Gastroesophageal sphincter (tissue), 4 donors: Measurements from ENCODE around the gene CAMK2N1. TPM values are rescaled to one million over a fixed set of nuclear protein-coding genes. Genes with fewer than 3 reads are reported as not detected.

ENCODE experiments used
- ATAC-seq: fragments of 150-250 bp; one replicate; pipeline ENCODE4 v1.9.1; 2016; ENCODE audit warnings: mild to moderate bottlenecking, moderate library complexity
- H3K27ac ChIP-seq, 4 donors: fragments of 200-600 bp; sonication (generic) in 3 of 4; 1 replicate in 3 of 4; 2 replicates in 1 of 4; pipeline ENCODE4 v1.5.1; 2016 to 2019
- H3K27me3 ChIP-seq: fragments of 200-600 bp; sonication (generic); one replicate; pipeline ENCODE4 v1.5.1; 2019
- H3K36me3 ChIP-seq, 2 donors: fragments of 200-600 bp; sonication (generic); one replicate each; pipeline ENCODE4 v1.5.1; 2019; ENCODE audit warnings: control low read depth in 1 of 2
- H3K4me1 ChIP-seq, 3 donors: fragments of 200-600 bp; sonication (generic); 1 replicate in 2 of 3; 2 replicates in 1 of 3; pipeline ENCODE4 v1.5.1; 2016 to 2019; ENCODE audit warnings: control low read depth in 2 of 3
- H3K4me3 ChIP-seq, 2 donors: fragments of 200-600 bp; sonication (generic); one replicate each; pipeline ENCODE4 v1.5.1; 2019; ENCODE audit warnings: mild to moderate bottlenecking in 1 of 2, moderate library complexity in 1 of 2
- H3K9me3 ChIP-seq, 3 donors: fragments of 200-600 bp; sonication (generic); one replicate each; pipeline ENCODE4 v1.5.1; 2017 to 2019; ENCODE audit warnings: control low read depth in 2 of 3
- CTCF ChIP-seq, 4 experiments: fragments of 200-600 bp in 2 of 4; fragments of 450-650 bp in 2 of 4; sonication (generic) in 1 of 4; IDR thresholded peaks; one replicate each; pipeline ENCODE4 v1.5.1; 2017 to 2019; ENCODE audit warnings: antibody characterized with exemption in 4 of 4, mild to moderate bottlenecking in 2 of 4, moderate library complexity in 2 of 4
- EP300 ChIP-seq: sonication (generic); formaldehyde crosslinking; IDR thresholded peaks from one replicate; pipeline ENCODE4 v1.6.1; 2017; ENCODE audit warnings: antibody characterized with exemption, mild to moderate bottlenecking
- POLR2A ChIP-seq, 2 donors: fragments of 450-650 bp; IDR thresholded peaks; one replicate each; pipeline ENCODE4 v1.6.1; 2017; ENCODE audit warnings: antibody characterized with exemption in 2 of 2, mild to moderate bottlenecking in 2 of 2, moderate library complexity in 1 of 2
- POLR2AphosphoS5 ChIP-seq: sonication (generic); formaldehyde crosslinking; IDR thresholded peaks from one replicate; pipeline ENCODE4 v1.6.1; 2017; ENCODE audit warnings: antibody characterized with exemption
- WGBS, 2 donors: methylation state at CpG; one replicate each; pipeline ENCODE4 v1.1.5; 2018; ENCODE audit warnings: low coverage in 1 of 2; 5-methylcytosine and 5-hydroxymethylcytosine counted together
- total RNA-seq, 4 donors: library from RNA; depleted of rRNA; stranded (reverse); fragments of >200 nt; gene quantifications; one replicate each; pipeline ENCODE4 v1.1.0, GENCODE V29; 2016

CAMK2N1 gene
- total RNA-seq, 4 donors from 2014 or later: 18.2 to 29.6 (median 26.2) TPM

- ATAC-seq: no peak
- H3K9me3 ChIP-seq: no peaks in the 10 kb centered on the region
- H3K4me3 ChIP-seq: no peak overlapping the region
- 80 to 88% methylated on average over 1 to 2 of the region's 2 CpGs for WGBS, 2 donors
- peaks cover 65% of the 10 kb centered on the region for H3K27me3 ChIP-seq
- H3K27ac ChIP-seq: no peak overlapping the region
- TF ChIP-seq POLR2A (IDR thresholded peaks at IDR 0.05) (no peak), CTCF (IDR thresholded peaks at IDR 0.05) (no peak), EP300 (no peak), POLR2AphosphoS5 (no peak)
- H3K4me1 ChIP-seq: peaks cover 0 to 26% (median 3%) of the 10 kb centered on the region in 3 donors
- H3K36me3 ChIP-seq: no peaks in the 10 kb centered on the region
Measured at GRCh38 chr1:20474333-20474975, 11.6 kb downstream of the CAMK2N1 start.

- WGBS, 2 donors: 100% methylated on average over 1 to 4 of the region's 4 CpGs
- Histone ChIP-seq H3K4me3 (no peak overlapping the region), H3K27ac (no peak overlapping the region), H3K27me3 (peaks cover 65% of the 10 kb centered on the region), H3K4me1 (peaks cover 0 to 26% (median 3%) of the 10 kb centered on the region in 3 donors), H3K36me3 (no peaks in the 10 kb centered on the region), H3K9me3 (no peaks in the 10 kb centered on the region)
- TF ChIP-seq CTCF (IDR thresholded peaks at IDR 0.05) (no peak), POLR2AphosphoS5 (no peak), EP300 (no peak), POLR2A (IDR thresholded peaks at IDR 0.05) (no peak)
- ATAC-seq: no peak
Measured at GRCh38 chr1:20473894-20474293, 12.1 kb downstream of the CAMK2N1 start.

- H3K4me1 ChIP-seq: peaks cover 0 to 26% (median 3%) of the 10 kb centered on the region in 3 donors
- no peak overlapping the region for H3K4me3 ChIP-seq
- TF ChIP-seq POLR2AphosphoS5 (no peak), CTCF (IDR thresholded peaks at IDR 0.05) (no peak), POLR2A (IDR thresholded peaks at IDR 0.05) (no peak), EP300 (no peak)
- H3K9me3 ChIP-seq: no peaks in the 10 kb centered on the region
- 22 to 88% methylated on average over 4 to 12 of the region's 28 CpGs for WGBS, 2 donors
- ATAC-seq: no peak
- no peaks in the 10 kb centered on the region for H3K36me3 ChIP-seq
- H3K27ac ChIP-seq: no peak overlapping the region
- peaks cover 66% of the 10 kb centered on the region for H3K27me3 ChIP-seq
Measured at GRCh38 chr1:20472860-20473711, 12.9 kb downstream of the CAMK2N1 start.

- H3K4me3 ChIP-seq: no peak overlapping the region
- WGBS, 2 donors: 92% methylated on average over 2 to 4 of the region's 4 CpGs
Measured at GRCh38 chr1:20472121-20472520, 13.9 kb downstream of the CAMK2N1 start.

More at GRCh38 chr1:20472121-20472520, 13.9 kb downstream of the CAMK2N1 start:
- Histone ChIP-seq H3K4me1 (peaks cover 0 to 17% (median 3%) of the 10 kb centered on the region in 3 donors), H3K27ac (no peak overlapping the region), H3K27me3 (peaks cover 66% of the 10 kb centered on the region), H3K36me3 (no peaks in the 10 kb centered on the region), H3K9me3 (no peaks in the 10 kb centered on the region)
- ATAC-seq: no peak
- TF ChIP-seq POLR2AphosphoS5: no peak
- no peak for TF ChIP-seq CTCF (IDR thresholded peaks at IDR 0.05)
- no peak for TF ChIP-seq POLR2A (IDR thresholded peaks at IDR 0.05)
- TF ChIP-seq EP300: no peak
